ENCODE data around the gene N4BP2L2. TPM values are rescaled to one million over a fixed set of nuclear protein-coding genes. Genes with fewer than 3 reads are reported as not detected.

N4BP2L2 gene
- total and polyA plus RNA-seq, 2 of the 13 experiments (the other 11 are each of a cell fraction or from before 2014, with no cell fraction given), result 58.9 to 81.2 TPM

- TF ChIP-seq ZNF512 (CRISPR knock-in tag; IDR thresholded peaks at IDR 0.05), result no peak
- no peak for TF ChIP-seq ZNF567 (CRISPR knock-in tag; IDR thresholded peaks at IDR 0.05; ENCODE audit: borderline replicate concordance)
- TF ChIP-seq HIC2 (CRISPR knock-in tag; IDR thresholded peaks at IDR 0.05; ENCODE audit: low read depth), result no peak
- no peak for TF ChIP-seq ZNF773 (CRISPR knock-in tag; IDR thresholded peaks at IDR 0.05; ENCODE audit: borderline replicate concordance)
- TF ChIP-seq ZNF720 (CRISPR knock-in tag; IDR thresholded peaks at IDR 0.05), result no peak
- TF ChIP-seq STAG1 (CRISPR knock-in tag; IDR thresholded peaks at IDR 0.05), result no peak
- no peak for TF ChIP-seq ZBTB2 (CRISPR knock-in tag; IDR thresholded peaks at IDR 0.05; ENCODE audit: low read depth)
- TF ChIP-seq ZNF20 (CRISPR knock-in tag; IDR thresholded peaks at IDR 0.05), result no peak
- peak; percentile 91 for TF ChIP-seq GATAD2A (CRISPR knock-in tag; IDR thresholded peaks at IDR 0.05)
- TF ChIP-seq EZH2 (conservative IDR thresholded peaks at IDR 0.05; ENCODE audit: low read depth, low read length), result no peak
- TF ChIP-seq POLR2AphosphoS5 (IDR thresholded peaks at IDR 0.05; ENCODE audit: low read depth, low read length), result no peak
- peak; percentile 74; the same call in 1 of the 2 replicates for TF ChIP-seq SALL1 (CRISPR knock-in tag; IDR thresholded peaks at IDR 0.05)
- no peak for TF ChIP-seq NR0B2 (CRISPR knock-in tag; IDR thresholded peaks at IDR 0.05)
- no peak for TF ChIP-seq ZNF251 (CRISPR knock-in tag; IDR thresholded peaks at IDR 0.05)
- TF ChIP-seq ZNF724P (CRISPR knock-in tag; IDR thresholded peaks at IDR 0.05; ENCODE audit: borderline replicate concordance), result no peak
- TF ChIP-seq DZIP1 (CRISPR knock-in tag; IDR thresholded peaks at IDR 0.05), result no peak
- no peak for TF ChIP-seq SMC3 (IDR thresholded peaks at IDR 0.05; ENCODE audit: low read length)
- TF ChIP-seq ATF6 (CRISPR knock-in tag; conservative IDR thresholded peaks at IDR 0.05), result no peak
These were observed 92.4 kb downstream of the N4BP2L2 start (continued) for GRCh38 chr13:32446220-32446619.
